Small intestine (tissue), 16 donors: Measurements from ENCODE around the gene ZNF121. TPM values are rescaled to one million over a fixed set of nuclear protein-coding genes. Genes with fewer than 3 reads are reported as not detected.

Experiments
- DNase-seq, 2 donors: peaks; one replicate each; pipeline versions ENCODE4 v3.0.0 to v3.0.0-alpha.2; 2013
- FAIRE-seq: peaks from 2 replicates; lab custom pipeline; 2012; peaks lifted over from hg19 to GRCh38; lab: Jason Lieb, UNC
- H3K27ac ChIP-seq, 3 donors: one replicate each; pipeline ENCODE4 v1.5.1; 2013; ENCODE audit warnings: low read length in 2 of 3, mild to moderate bottlenecking in 2 of 3, control low read depth in 1 of 3, inconsistent platforms in 1 of 3, low read depth in 1 of 3, moderate library complexity in 1 of 3
- H3K27me3 ChIP-seq, 3 donors: one replicate each; pipeline ENCODE4 v1.6.1; 2013; ENCODE audit warnings: low read length in 3 of 3, inconsistent platforms in 1 of 3; ENCODE audit not compliant: control insufficient read depth in 3 of 3, insufficient read depth in 3 of 3
- H3K36me3 ChIP-seq, 3 donors: one replicate each; pipeline ENCODE4 v1.6.1; 2013; ENCODE audit warnings: low read length in 3 of 3, inconsistent platforms in 1 of 3, low read depth in 1 of 3, mild to moderate bottlenecking in 1 of 3, moderate library complexity in 1 of 3; ENCODE audit not compliant: control insufficient read depth in 3 of 3, insufficient read depth in 2 of 3
- H3K4me1 ChIP-seq, 3 donors: one replicate each; pipeline ENCODE4 v1.6.1; 2013; ENCODE audit warnings: low read length in 2 of 3, inconsistent platforms in 1 of 3, low read depth in 1 of 3, mild to moderate bottlenecking in 1 of 3, moderate library complexity in 1 of 3; ENCODE audit not compliant: control insufficient read depth in 3 of 3, insufficient read depth in 2 of 3
- H3K4me3 ChIP-seq, 3 donors: one replicate each; pipeline ENCODE4 v1.5.1; 2013; ENCODE audit warnings: low read length in 3 of 3, control low read depth in 1 of 3, inconsistent platforms in 1 of 3, low read depth in 1 of 3, mild to moderate bottlenecking in 1 of 3, moderate library complexity in 1 of 3
- H3K9me3 ChIP-seq, 2 donors: one replicate each; pipeline ENCODE4 v1.6.1; 2013; ENCODE audit warnings: low read depth in 1 of 2, low read length in 1 of 2; ENCODE audit not compliant: control insufficient read depth in 2 of 2, insufficient read depth in 1 of 2
- WGBS, 3 donors: extraction: QIAGEN DNeasy Blood & Tissue Kit; methylation state at CpG; one replicate each; pipeline ENCODE4 v1.1.7; 2013; 5-methylcytosine and 5-hydroxymethylcytosine counted together
- long read RNA-seq, 10 donors: transcript quantifications; one replicate each; lab custom pipeline, GENCODE V29; 2026
- polyA plus RNA-seq, 4 donors: library from polyadenylated mRNA; stranded (reverse) in 3 of 4; unstranded in 1 of 4; fragments of 200-250 nt in 3 of 4; fragments of 120-200 nt in 1 of 4; gene quantifications; one replicate each; pipeline versions ENCODE4 v1.2.1 to v1.2.3, GENCODE V29; 2013
- donor health status: healthy with polysubstance abuse.
- donor health status: control.
- donor health status: control.
- donor health status: Bipolar disorder and iron deficiency.
- donor health status: healthy.

Gene ZNF121
- 10 to 100 TPM in 1 of 4 donors, 1 to 10 TPM in 3; 2.2 to 23.5 (median 4.2) TPM for polyA plus RNA-seq
- long read RNA-seq, donor 1 = 0 reads
- long read RNA-seq, donor 2 = 0 reads
- long read RNA-seq, donor 3 = 0 reads
- long read RNA-seq, donor 4 = 0 reads
- long read RNA-seq, donor 5 = 0 reads
- long read RNA-seq, donor 6, partial matches to known transcripts = 6 of 9 reads
- long read RNA-seq, donor 6, other reads (novel, unspliced or antisense) = 0 of 9 reads
- long read RNA-seq, donor 7, partial matches to known transcripts = 0 of 2 reads
- long read RNA-seq, donor 7, other reads (novel, unspliced or antisense) = 0 of 2 reads
- long read RNA-seq, donor 8, partial matches to known transcripts = 0 of 1 reads
- long read RNA-seq, donor 8, other reads (novel, unspliced or antisense) = 0 of 1 reads
- long read RNA-seq, donor 9, partial matches to known transcripts = 0 of 1 reads
- long read RNA-seq, donor 9, other reads (novel, unspliced or antisense) = 0 of 1 reads
- long read RNA-seq, donor 10, partial matches to known transcripts = 0 of 4 reads
- long read RNA-seq, donor 10, other reads (novel, unspliced or antisense) = 0 of 4 reads

GRCh38 chr19:9584073-9584833 is at the start of gene ZNF121:
Gene ZNF121 (minus strand): TSS chr19:9584504. CDS start chr19:9568097, 16,407 bp downstream.
- Histone ChIP-seq H3K27me3 (no peaks in the 10 kb centered on the region), H3K4me3 (peak within 1 kb of the TSS; percentile 87 to 95 (median 93)), H3K27ac (peak within 1 kb of the TSS; percentile 81 to 97 (median 92)), H3K4me1 (peaks cover 0 to 3% (median 3%) of the 10 kb centered on the region in 3 donors), H3K9me3 (peaks cover 0 to 23% of the 10 kb centered on the region in 2 donors), H3K36me3 (peaks cover 0 to 11% (median under 1%) of the 10 kb centered on the region in 3 donors)
- 0% methylated on average over 48 to 51 of the region's 51 CpGs for WGBS, 3 donors
- FAIRE-seq (no peak), DNase-seq (peak; percentile 77 to 96)

- Histone ChIP-seq H3K4me1 (no peaks in the 10 kb centered on the region), H3K27me3 (no peaks in the 10 kb centered on the region), H3K36me3 (peaks cover 0 to 3% (median 0%) of the 10 kb centered on the region in 3 donors), H3K9me3 (no peaks in the 10 kb centered on the region), H3K4me3 (no peak overlapping the region), H3K27ac (no peak overlapping the region)
- FAIRE-seq (no peak), DNase-seq (no peak)
- 85 to 87% (median 87%) methylated on average over 2 of the region's 2 CpGs for WGBS, 3 donors
Observed at GRCh38 chr19:9627856-9628255, 43.6 kb upstream of the ZNF121 start.

- no peak for DNase-seq
- FAIRE-seq = no peak
- peaks cover 6 to 17% (median 10%) of the 10 kb centered on the region in 3 donors for H3K36me3 ChIP-seq
- 78 to 82% (median 79%) methylated on average over 2 of the region's 2 CpGs for whole genome bisulfite sequencing, 3 donors
- no peaks in the 10 kb centered on the region for H3K9me3 ChIP-seq
- H3K4me1 ChIP-seq = peaks cover 0 to 6% (median 0%) of the 10 kb centered on the region in 3 donors
- no peaks in the 10 kb centered on the region for H3K27me3 ChIP-seq
- H3K4me3 ChIP-seq = no peak overlapping the region
- peak overlapping the region in 1 of 3 donors; percentile 16 for H3K27ac ChIP-seq
Observed at GRCh38 chr19:9622531-9622930, 38.2 kb upstream of the ZNF121 start.

- peaks cover 0 to 6% (median 0%) of the 10 kb centered on the region in 3 donors for H3K4me1 ChIP-seq
- H3K27ac ChIP-seq = peak within 1 kb of the TSS; percentile 71 to 94 (median 91)
- DNase-seq (peak; percentile 84 to 95), FAIRE-seq (no peak)
- H3K4me3 ChIP-seq = peak within 1 kb of the TSS; percentile 72 to 89 (median 78)
- H3K9me3 ChIP-seq = no peaks in the 10 kb centered on the region
- 1% methylated on average over 33 of the region's 33 CpGs for WGBS, 3 donors
- H3K27me3 ChIP-seq = no peaks in the 10 kb centered on the region
- peaks cover 6 to 21% (median 13%) of the 10 kb centered on the region in 3 donors for H3K36me3 ChIP-seq
Observed at GRCh38 chr19:9621156-9622037, 37.1 kb upstream of the ZNF121 start, which contains the start of gene ZNF561. Gene ZNF561 (minus strand): TSS chr19:9621232. CDS start chr19:9619456, 1,776 bp downstream.

- Histone ChIP-seq H3K4me1 (peaks cover 0 to 6% (median 0%) of the 10 kb centered on the region in 3 donors), H3K27me3 (no peaks in the 10 kb centered on the region), H3K9me3 (no peaks in the 10 kb centered on the region), H3K36me3 (peaks cover 7 to 25% (median 16%) of the 10 kb centered on the region in 3 donors), H3K27ac (peak overlapping the region; percentile 71 to 94 (median 91)), H3K4me3 (peak overlapping the region; percentile 72 to 89 (median 78))
- DNase-seq = no peak
- no peak for FAIRE-seq
- WGBS, 3 donors = 0 to 1% (median 1%) methylated on average over 16 of the region's 16 CpGs
Observed at GRCh38 chr19:9620842-9621155, 36.5 kb upstream of the ZNF121 start.

- no peaks in the 10 kb centered on the region for H3K27me3 ChIP-seq
- DNase-seq (no peak), FAIRE-seq (no peak)
- H3K4me1 ChIP-seq = peaks cover 0 to 6% (median 0%) of the 10 kb centered on the region in 3 donors
- H3K4me3 ChIP-seq = no peak overlapping the region
- H3K9me3 ChIP-seq = peaks cover 2 to 31% of the 10 kb centered on the region in 2 donors
- no peak overlapping the region for H3K27ac ChIP-seq
- peaks cover 35 to 62% (median 48%) of the 10 kb centered on the region in 3 donors for H3K36me3 ChIP-seq
Observed at GRCh38 chr19:9615844-9616243, 31.5 kb upstream of the ZNF121 start.

- WGBS, 3 donors = 96 to 98% (median 97%) methylated on average over 2 of the region's 2 CpGs
- Histone ChIP-seq H3K9me3 (peaks cover 2 to 61% of the 10 kb centered on the region in 2 donors), H3K4me3 (no peak overlapping the region), H3K27ac (no peak overlapping the region), H3K4me1 (no peaks in the 10 kb centered on the region), H3K36me3 (peaks cover 30 to 39% (median 36%) of the 10 kb centered on the region in 3 donors), H3K27me3 (no peaks in the 10 kb centered on the region)
- DNase-seq (no peak), FAIRE-seq (no peak)
Observed at GRCh38 chr19:9610484-9611113, 26.3 kb upstream of the ZNF121 start.
